Measurements from ENCODE around the gene TMEM140.

TMEM140 gene

DNA sequence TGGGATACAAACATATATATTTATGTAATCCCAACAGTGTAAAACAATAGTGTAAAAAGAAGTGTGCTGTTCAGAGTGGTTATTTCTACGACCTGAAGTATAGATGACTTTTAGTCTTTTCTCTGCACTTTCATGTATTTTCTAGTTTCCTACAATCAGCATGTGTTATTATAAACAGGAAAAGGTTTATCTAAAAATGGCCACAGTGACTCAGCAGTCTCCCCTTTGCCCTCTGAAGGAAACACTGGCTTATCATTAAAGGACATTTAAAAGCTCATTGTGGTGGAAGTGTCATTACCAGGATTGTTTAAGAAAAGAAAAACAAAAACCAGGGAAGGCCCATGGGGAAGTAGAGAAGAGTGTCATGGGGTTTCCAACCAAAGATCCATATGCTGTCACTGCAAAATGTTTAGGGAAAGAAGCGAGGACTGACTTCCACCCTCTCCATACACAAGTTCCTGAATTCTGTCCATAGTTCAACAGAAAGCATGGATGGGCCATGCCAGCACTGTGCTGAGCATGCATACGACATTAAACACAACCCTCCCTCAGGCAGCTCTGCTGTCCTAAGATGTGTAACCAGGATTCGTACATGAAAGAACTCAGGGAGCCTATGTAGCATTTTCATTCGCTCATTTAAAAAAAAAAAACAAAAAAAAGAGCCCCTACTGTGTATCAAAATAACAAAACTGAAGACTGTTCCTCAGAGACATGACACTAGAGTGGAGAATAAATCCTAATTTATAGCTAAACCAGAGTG, 12.4 kb downstream of the TMEM140 start:
- peaks cover 2% of the 10 kb centered on the region for H3K9me3 ChIP-seq (ENCODE audit: severe bottlenecking)
- no peak overlapping the region for H3K4me3 ChIP-seq (ENCODE audit: severe bottlenecking)
- H3K27me3 ChIP-seq (ENCODE audit: insufficient read depth, poor library complexity, severe bottlenecking) = no peaks in the 10 kb centered on the region
- ATAC-seq (ENCODE audit: low read depth) (no peak), DNase-seq (ENCODE audit: low spot score) (no peak)
- H3K27ac ChIP-seq (ENCODE audit: poor library complexity, severe bottlenecking) = no peak overlapping the region
- TF ChIP-seq, protein P1, sequence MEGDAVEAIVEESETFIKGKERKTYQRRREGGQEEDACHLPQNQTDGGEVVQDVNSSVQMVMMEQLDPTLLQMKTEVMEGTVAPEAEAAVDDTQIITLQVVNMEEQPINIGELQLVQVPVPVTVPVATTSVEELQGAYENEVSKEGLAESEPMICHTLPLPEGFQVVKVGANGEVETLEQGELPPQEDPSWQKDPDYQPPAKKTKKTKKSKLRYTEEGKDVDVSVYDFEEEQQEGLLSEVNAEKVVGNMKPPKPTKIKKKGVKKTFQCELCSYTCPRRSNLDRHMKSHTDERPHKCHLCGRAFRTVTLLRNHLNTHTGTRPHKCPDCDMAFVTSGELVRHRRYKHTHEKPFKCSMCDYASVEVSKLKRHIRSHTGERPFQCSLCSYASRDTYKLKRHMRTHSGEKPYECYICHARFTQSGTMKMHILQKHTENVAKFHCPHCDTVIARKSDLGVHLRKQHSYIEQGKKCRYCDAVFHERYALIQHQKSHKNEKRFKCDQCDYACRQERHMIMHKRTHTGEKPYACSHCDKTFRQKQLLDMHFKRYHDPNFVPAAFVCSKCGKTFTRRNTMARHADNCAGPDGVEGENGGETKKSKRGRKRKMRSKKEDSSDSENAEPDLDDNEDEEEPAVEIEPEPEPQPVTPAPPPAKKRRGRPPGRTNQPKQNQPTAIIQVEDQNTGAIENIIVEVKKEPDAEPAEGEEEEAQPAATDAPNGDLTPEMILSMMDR (IDR thresholded peaks at IDR 0.05; ENCODE audit: poor library complexity, severe bottlenecking) = no peak
- peaks cover 5% of the 10 kb centered on the region; the same call in 1 of the 2 replicates for H3K36me3 ChIP-seq (ENCODE audit: low read depth)
- peaks cover 13% of the 10 kb centered on the region for H3K4me1 ChIP-seq (ENCODE audit: insufficient read depth, poor library complexity, severe bottlenecking)

DNA sequence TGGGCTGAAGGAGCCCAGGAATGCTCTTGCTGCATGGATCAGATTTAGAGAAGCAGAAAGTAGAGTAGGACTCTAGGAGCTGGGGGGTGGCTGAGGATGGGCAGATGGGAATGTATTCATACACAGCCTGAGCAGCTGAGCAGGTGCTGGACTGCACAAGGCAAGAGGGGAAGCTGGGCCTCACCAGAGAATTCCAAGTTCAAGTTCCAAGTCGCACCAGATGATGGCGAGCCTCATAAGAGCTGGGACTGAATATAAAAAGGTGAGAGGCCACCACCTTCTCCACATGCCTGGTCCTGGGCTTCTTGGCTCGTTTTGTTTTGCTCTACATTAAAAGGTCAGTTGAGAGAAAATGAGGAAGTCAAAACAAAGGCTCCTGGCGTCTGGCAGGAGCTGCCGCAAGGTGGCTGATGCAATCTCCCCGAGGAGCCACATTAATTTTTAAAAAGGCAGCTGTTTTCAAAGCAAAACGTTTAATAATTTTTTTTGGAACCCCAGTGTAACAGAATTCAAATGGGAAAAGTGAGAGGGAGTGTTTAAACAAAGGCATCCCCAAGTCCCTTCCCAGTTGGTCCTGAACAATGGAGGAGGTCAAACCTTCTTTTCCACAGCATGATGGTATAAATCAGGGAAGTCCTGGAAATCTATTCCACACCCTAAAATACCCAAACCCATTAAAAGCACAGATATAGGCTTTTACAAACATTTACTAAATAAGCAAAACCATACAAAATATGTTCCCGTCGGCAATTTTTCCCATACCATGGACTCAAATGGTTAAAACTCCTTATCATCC, 13.2 kb downstream of the TMEM140 start:
- ATAC-seq (ENCODE audit: low read depth) (no peak), DNase-seq (ENCODE audit: low spot score) (no peak)
- Histone ChIP-seq H3K36me3 (ENCODE audit: low read depth) (peaks cover 9% of the 10 kb centered on the region), H3K9me3 (ENCODE audit: severe bottlenecking) (peaks cover 2% of the 10 kb centered on the region), H3K4me3 (ENCODE audit: severe bottlenecking) (no peak overlapping the region), H3K4me1 (ENCODE audit: insufficient read depth, poor library complexity, severe bottlenecking) (peaks cover 13% of the 10 kb centered on the region), H3K27me3 (ENCODE audit: insufficient read depth, poor library complexity, severe bottlenecking) (no peaks in the 10 kb centered on the region), H3K27ac (ENCODE audit: poor library complexity, severe bottlenecking) (no peak overlapping the region)
- TF ChIP-seq, protein P1 (IDR thresholded peaks at IDR 0.05; ENCODE audit: poor library complexity, severe bottlenecking) = no peak

DNA sequence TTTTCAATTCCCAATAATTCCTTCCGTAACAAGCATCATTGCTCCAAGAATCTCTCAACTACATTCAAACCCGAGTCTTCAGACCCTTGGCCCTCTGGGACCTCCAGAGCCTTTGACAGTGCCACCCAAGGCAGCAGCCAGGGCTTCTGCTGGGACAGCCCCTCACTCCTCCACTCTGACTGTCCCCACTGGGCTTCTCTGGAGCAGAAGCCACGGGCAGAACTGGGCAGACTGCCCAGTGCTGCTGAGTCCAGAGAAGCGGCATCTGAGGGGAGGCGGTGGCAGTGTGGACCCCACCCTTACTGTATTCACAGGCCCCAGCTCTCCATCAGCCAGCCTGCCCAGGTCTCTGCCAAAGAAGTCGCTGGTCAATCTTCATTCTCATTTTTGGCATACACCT, 13.8 kb downstream of the TMEM140 start:
- Histone ChIP-seq H3K36me3 (ENCODE audit: low read depth) (peaks cover 15% of the 10 kb centered on the region), H3K27me3 (ENCODE audit: insufficient read depth, poor library complexity, severe bottlenecking) (no peaks in the 10 kb centered on the region), H3K4me1 (ENCODE audit: insufficient read depth, poor library complexity, severe bottlenecking) (peaks cover 13% of the 10 kb centered on the region), H3K27ac (ENCODE audit: poor library complexity, severe bottlenecking) (no peak overlapping the region), H3K4me3 (ENCODE audit: severe bottlenecking) (no peak overlapping the region), H3K9me3 (ENCODE audit: severe bottlenecking) (peaks cover 2% of the 10 kb centered on the region)
- TF ChIP-seq, protein P1 (IDR thresholded peaks at IDR 0.05; ENCODE audit: poor library complexity, severe bottlenecking) = no peak
- ATAC-seq (ENCODE audit: low read depth) = no peak
- DNase-seq (ENCODE audit: low spot score) = no peak

DNA sequence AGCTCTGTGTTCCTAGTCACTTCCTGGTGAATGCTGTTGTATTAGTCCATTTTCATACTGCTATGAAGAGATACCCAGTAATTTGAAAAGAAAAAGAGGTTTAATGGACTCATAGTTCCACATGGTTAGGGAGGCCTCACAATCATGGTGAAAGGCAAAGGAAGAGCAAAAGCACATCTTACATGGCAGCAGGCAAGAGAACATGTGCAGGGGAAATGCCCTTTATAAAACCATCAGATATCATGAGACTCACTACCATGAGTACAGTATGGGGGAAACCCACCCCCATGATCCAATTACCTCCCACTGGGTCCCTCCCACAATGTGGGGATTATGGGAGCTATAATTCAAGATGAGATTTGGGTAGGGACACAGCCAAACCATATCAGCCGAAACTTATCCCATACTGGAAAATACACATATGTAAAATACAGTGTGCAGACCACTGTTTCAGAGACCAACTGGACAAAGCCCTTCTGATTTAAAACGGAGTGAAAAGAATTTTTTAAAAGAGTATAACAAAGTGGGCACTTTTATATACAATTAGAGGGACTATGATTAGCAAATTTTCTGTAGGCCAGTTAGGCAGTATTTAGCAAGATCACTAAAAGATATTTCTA, 14.6 kb downstream of the TMEM140 start:
- ATAC-seq (ENCODE audit: low read depth) = no peak
- Histone ChIP-seq H3K9me3 (ENCODE audit: severe bottlenecking) (peaks cover 2% of the 10 kb centered on the region), H3K36me3 (ENCODE audit: low read depth) (peaks cover 24% of the 10 kb centered on the region), H3K27ac (ENCODE audit: poor library complexity, severe bottlenecking) (no peak overlapping the region), H3K4me3 (ENCODE audit: severe bottlenecking) (no peak overlapping the region), H3K4me1 (ENCODE audit: insufficient read depth, poor library complexity, severe bottlenecking) (peaks cover 13% of the 10 kb centered on the region), H3K27me3 (ENCODE audit: insufficient read depth, poor library complexity, severe bottlenecking) (no peaks in the 10 kb centered on the region)
- TF ChIP-seq, protein P1 (IDR thresholded peaks at IDR 0.05; ENCODE audit: poor library complexity, severe bottlenecking) = no peak
- DNase-seq (ENCODE audit: low spot score) = no peak
